Left lung (tissue), 10 donors: Measurements from ENCODE around the gene NFIA. TPM values are rescaled to one million over a fixed set of nuclear protein-coding genes. Genes with fewer than 3 reads are reported as not detected.
A peak's percentile ranks its signal among the peaks of the same experiment; 100 is the strongest.

Source experiments
- ATAC-seq: fragments of 200-7000 bp; cut with Tn5 transposase; one replicate; pipeline ENCODE4 v1.9.1; 2020; ENCODE audit warnings: moderate library complexity
- DNase-seq, 4 donors: peaks; one replicate each; pipeline ENCODE4 v3.0.0-alpha.2; 2013 to 2020
- H3K27ac ChIP-seq, 2 donors: fragments of 200-600 bp; sonication (generic) in 1 of 2; one replicate each; pipeline versions ENCODE4 v1.5.0 to v1.8.0; 2020 to 2021
- H3K27me3 ChIP-seq, 2 donors: fragments of 200-600 bp; sonication (generic) in 1 of 2; one replicate each; pipeline versions ENCODE4 v1.5.0 to v1.8.0; 2020 to 2021
- H3K36me3 ChIP-seq, 2 donors: fragments of 200-600 bp; sonication (generic) in 1 of 2; one replicate each; pipeline versions ENCODE4 v1.5.0 to v1.8.0; 2020 to 2021
- H3K4me1 ChIP-seq, 2 donors: fragments of 200-600 bp; one replicate each; pipeline ENCODE4 v1.8.0; 2021
- H3K4me3 ChIP-seq, 2 donors: fragments of 200-600 bp; sonication (generic) in 1 of 2; one replicate each; pipeline versions ENCODE4 v1.5.0 to v1.8.0; 2020 to 2021; ENCODE audit warnings: mild to moderate bottlenecking in 1 of 2
- H3K9me3 ChIP-seq, 2 donors: fragments of 200-600 bp; sonication (generic) in 1 of 2; one replicate each; pipeline versions ENCODE4 v1.5.0 to v1.8.0; 2020 to 2021
- intact Hi-C, 2 donors: fragments of 100-400 bp; cut with DNase I; formaldehyde crosslinking; loops; one replicate each; pipeline versions ENCODE4 v1.11.2 to v1.14.2; 2022
- polyA plus RNA-seq, 6 donors: library from polyadenylated mRNA; unstranded; fragments of 120-200 nt; gene quantifications; one replicate each; pipeline ENCODE4 v1.2.1, GENCODE V29; 2013; ENCODE audit not compliant: insufficient read length in 6 of 6
- total RNA-seq, 2 donors: library from RNA; stranded (reverse); fragmentation: NEBNext Ultra II Directional; extraction: Animal tissue kit (Norgen Biotek cat#: 25700); gene quantifications; one replicate each; pipeline ENCODE4 v1.2.1, GENCODE V29; 2021
- TF ChIP-seq, protein P1 (sequence below), 2 donors: fragments of 200-600 bp; sonication (generic) in 1 of 2; IDR thresholded peaks; one replicate each; pipeline versions ENCODE4 v1.5.0 to v1.8.0; 2021; ENCODE audit warnings: antibody characterized with exemption in 2 of 2
- donor health status: DM: no; HTN: yes; CAD: no.
- donor health status: DM: no; HTN: no; CAD: no.

Gene NFIA
- total and polyA plus RNA-seq, 8 donors, result 30.4 to 60.7 (median 37.6) TPM

DNA sequence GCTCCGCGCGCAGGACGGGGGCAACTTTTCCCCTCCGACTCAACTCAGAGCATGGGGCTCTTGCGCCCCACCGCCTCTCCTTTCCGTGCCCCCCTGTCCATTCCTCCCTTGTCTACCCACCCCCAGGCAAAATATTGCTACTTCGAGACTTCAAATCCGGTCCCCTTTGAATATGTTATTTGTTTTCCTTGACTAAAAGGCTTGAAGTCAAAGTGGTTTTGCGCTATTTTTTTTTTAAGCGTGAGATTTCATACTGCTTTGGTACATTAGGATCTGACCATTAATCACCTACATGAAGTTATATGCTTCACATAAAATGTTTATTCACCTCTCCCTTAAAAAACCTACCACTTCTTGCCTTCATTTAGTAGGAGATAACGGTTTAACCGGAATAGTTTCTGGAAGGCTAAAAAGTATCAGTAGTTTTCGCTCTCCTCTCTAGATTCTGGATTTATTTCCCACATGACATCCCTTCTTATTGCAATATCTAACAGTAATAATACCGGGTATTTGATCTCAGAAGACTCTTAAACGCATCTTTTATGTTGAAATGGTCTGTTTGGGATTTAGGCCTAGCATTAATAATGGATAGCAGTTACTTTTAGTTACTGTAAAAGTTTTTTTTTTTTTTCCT, 1.6 kb downstream of the NFIA start:
- TF ChIP-seq, protein P1, sequence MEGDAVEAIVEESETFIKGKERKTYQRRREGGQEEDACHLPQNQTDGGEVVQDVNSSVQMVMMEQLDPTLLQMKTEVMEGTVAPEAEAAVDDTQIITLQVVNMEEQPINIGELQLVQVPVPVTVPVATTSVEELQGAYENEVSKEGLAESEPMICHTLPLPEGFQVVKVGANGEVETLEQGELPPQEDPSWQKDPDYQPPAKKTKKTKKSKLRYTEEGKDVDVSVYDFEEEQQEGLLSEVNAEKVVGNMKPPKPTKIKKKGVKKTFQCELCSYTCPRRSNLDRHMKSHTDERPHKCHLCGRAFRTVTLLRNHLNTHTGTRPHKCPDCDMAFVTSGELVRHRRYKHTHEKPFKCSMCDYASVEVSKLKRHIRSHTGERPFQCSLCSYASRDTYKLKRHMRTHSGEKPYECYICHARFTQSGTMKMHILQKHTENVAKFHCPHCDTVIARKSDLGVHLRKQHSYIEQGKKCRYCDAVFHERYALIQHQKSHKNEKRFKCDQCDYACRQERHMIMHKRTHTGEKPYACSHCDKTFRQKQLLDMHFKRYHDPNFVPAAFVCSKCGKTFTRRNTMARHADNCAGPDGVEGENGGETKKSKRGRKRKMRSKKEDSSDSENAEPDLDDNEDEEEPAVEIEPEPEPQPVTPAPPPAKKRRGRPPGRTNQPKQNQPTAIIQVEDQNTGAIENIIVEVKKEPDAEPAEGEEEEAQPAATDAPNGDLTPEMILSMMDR (IDR thresholded peaks at IDR 0.05), result no peak
- Histone ChIP-seq H3K27ac (peak overlapping the region; percentile 85 to 90), H3K4me1 (peaks cover 47 to 62% of the 10 kb centered on the region in 2 donors), H3K9me3 (no peaks in the 10 kb centered on the region), H3K36me3 (peaks cover 0 to 7% of the 10 kb centered on the region in 2 donors), H3K27me3 (peaks cover 0 to 35% of the 10 kb centered on the region in 2 donors), H3K4me3 (peak overlapping the region; percentile 65 to 69)
- intact Hi-C loops, result no loop called here
- DNase-seq (no peak), ATAC-seq (no peak)

DNA sequence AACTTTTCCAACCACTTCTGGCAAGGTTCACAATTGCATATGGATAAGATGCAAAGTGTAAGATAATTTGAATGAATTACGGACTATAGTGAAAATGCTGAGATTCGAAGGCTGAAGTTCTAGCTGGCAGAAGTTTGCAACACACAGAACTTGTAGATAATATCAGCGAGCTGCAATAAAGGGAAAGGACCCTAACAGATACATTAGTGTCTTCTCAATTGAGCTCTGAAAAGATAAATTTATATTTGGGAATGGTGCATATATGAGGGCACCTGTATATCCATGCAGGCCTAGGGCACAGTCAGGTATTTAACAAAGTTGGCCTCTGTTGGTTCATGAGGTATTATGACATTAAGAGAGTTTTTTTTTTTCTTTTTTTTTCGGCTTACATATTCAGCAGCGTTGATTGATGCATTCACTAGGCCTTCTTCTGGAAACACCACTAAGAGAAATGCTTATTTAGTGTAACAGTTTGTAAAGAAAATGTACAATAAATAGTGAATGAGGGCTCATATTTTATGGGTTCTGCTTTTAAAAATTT, 2.2 kb downstream of the NFIA start:
- ATAC-seq, result no peak
- H3K4me1 ChIP-seq, result peaks cover 40 to 55% of the 10 kb centered on the region in 2 donors
- H3K9me3 ChIP-seq, result no peaks in the 10 kb centered on the region
- H3K27ac ChIP-seq, result peak overlapping the region; percentile 85 to 90
- DNase-seq, result no peak
- intact Hi-C loops, result no loop called here
- peaks cover 0 to 35% of the 10 kb centered on the region in 2 donors for H3K27me3 ChIP-seq
- TF ChIP-seq, protein P1 (IDR thresholded peaks at IDR 0.05), result no peak
- H3K4me3 ChIP-seq, result peak overlapping the region; percentile 65 to 69
- H3K36me3 ChIP-seq, result peaks cover 0 to 9% of the 10 kb centered on the region in 2 donors

DNA sequence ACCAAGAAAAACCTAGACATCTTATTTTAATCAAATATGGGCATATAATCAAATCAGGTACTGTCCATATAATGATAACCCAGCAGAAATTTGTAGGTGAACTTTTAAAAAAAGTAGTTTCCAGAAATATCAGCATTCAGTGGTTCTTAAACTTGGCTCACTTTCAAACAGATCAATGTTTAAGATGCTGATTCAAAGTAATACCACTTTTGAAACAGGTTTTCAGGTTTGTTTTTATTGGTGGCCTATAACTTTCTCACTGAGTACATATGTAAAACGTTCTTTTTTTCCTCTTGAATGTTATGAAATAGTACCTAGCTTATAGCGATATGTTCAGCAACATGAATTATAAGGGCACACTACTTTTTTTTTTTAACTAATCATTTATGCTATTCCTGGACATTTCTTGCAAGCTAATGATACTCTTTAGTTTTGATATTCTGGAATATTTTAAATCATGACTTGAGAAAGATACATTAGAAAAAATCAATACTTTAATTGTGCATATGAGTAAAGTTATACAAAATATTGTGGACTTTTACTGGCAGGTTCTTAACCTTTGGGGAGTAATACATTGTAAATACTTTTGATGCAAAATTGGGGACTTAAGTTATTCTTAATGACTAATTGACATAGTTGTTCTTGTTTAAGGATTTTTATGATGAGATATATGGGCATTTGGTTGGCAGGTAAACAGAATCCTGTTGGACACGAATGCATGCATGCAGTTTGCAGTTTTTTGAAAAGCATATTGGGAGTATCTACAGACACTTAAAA, 3.0 kb downstream of the NFIA start:
- Histone ChIP-seq H3K27ac (peak overlapping the region in 1 of 2 donors; percentile 15), H3K36me3 (peaks cover 0 to 9% of the 10 kb centered on the region in 2 donors), H3K9me3 (no peaks in the 10 kb centered on the region), H3K27me3 (peaks cover 0 to 34% of the 10 kb centered on the region in 2 donors), H3K4me3 (peak overlapping the region in 1 of 2 donors; percentile 69), H3K4me1 (peaks cover 33 to 47% of the 10 kb centered on the region in 2 donors)
- ATAC-seq, result no peak
- intact Hi-C loops, result no loop called here
- DNase-seq, result no peak
- TF ChIP-seq, protein P1 (IDR thresholded peaks at IDR 0.05), result no peak

DNA sequence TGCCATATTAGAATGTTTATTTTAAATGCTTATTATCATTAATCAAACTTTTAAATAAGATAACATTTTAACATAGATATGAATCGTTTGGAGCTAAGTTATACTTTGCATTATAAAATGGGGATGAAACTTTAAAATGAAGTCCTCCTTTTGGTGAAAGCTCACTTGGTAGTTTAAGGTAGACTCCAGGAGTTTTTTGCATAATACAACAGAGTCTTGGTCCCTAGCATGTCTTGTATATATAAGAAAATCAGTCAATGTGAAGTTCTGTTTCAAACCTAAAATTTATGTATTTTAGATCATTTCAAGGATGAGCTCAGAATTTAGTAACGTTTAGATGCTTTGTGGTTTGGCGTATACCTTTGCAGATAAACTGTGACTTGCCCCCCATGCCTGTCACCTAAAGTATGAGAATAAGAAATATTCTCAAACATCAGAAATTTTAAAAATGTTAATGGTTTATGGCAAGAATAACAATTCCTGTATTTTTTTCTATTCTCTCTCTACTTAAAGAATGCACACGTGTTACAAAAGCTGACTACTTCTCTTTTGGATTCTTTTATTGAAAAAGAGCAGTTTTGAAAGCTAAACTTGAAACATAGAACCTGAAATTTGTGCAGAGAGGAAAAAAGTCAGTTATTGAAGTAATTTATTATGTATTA, 3.8 kb downstream of the NFIA start:
- no peak for ATAC-seq
- intact Hi-C loops, result no loop called here

More for the DNA sequence above, 3.8 kb downstream of the NFIA start:
- no peak overlapping the region for H3K4me3 ChIP-seq
- DNase-seq, result no peak
- peaks cover 0 to 27% of the 10 kb centered on the region in 2 donors for H3K27me3 ChIP-seq
- H3K9me3 ChIP-seq, result no peaks in the 10 kb centered on the region
- TF ChIP-seq, protein P1 (IDR thresholded peaks at IDR 0.05), result no peak
- peaks cover 26 to 40% of the 10 kb centered on the region in 2 donors for H3K4me1 ChIP-seq
- H3K36me3 ChIP-seq, result peaks cover 0 to 9% of the 10 kb centered on the region in 2 donors
- H3K27ac ChIP-seq, result peak overlapping the region in 1 of 2 donors; percentile 15
